Osteocyte (in vitro differentiated cells): Measurements from ENCODE around the gene ZNRF4. TPM values are rescaled to one million over a fixed set of nuclear protein-coding genes. Genes with fewer than 3 reads are reported as not detected.

Source experiments
- DNase-seq: peaks from one replicate; pipeline ENCODE4 v3.0.0; 2021; ENCODE audit warnings: mixed read lengths; ENCODE audit not compliant: unreplicated experiment; ENCODE audit errors: extremely low spot score
- H3K27ac Mint-ChIP-seq: one replicate; pipeline ENCODE4 v1.8.0; 2021; ENCODE audit warnings: mild to moderate bottlenecking, mixed read lengths; ENCODE audit not compliant: unreplicated experiment
- H3K27me3 Mint-ChIP-seq: one replicate; pipeline ENCODE4 v1.8.0; 2021; ENCODE audit warnings: mixed read lengths; ENCODE audit not compliant: unreplicated experiment
- H3K36me3 Mint-ChIP-seq: one replicate; pipeline ENCODE4 v1.8.0; 2021; ENCODE audit warnings: mixed read lengths; ENCODE audit not compliant: unreplicated experiment
- H3K4me1 Mint-ChIP-seq: one replicate; pipeline ENCODE4 v1.8.0; 2021; ENCODE audit warnings: mixed read lengths; ENCODE audit not compliant: unreplicated experiment
- H3K4me3 Mint-ChIP-seq: one replicate; pipeline ENCODE4 v1.8.0; 2021; ENCODE audit warnings: mild to moderate bottlenecking, moderate library complexity, mixed read lengths; ENCODE audit not compliant: unreplicated experiment
- H3K9me3 Mint-ChIP-seq: one replicate; pipeline ENCODE4 v1.8.0; 2021; ENCODE audit warnings: mixed read lengths; ENCODE audit not compliant: unreplicated experiment
- CTCF ChIP-seq: fragments of 200-600 bp; sonication (generic); IDR thresholded peaks from 2 replicates; pipeline ENCODE4 v1.5.0; 2021; ENCODE audit warnings: antibody characterized with exemption, mild to moderate bottlenecking, moderate library complexity
- total RNA-seq: library from RNA; stranded (reverse); gene quantifications from 2 replicates; pipeline ENCODE4 v1.2.1, GENCODE V29; 2021

The ZNRF4 gene
- total RNA-seq, 1 donor from 2014 or later, result not detected

- Mint-ChIP-seq H3K4me1 (peaks cover 2% of the 10 kb centered on the region), H3K27ac (no peak overlapping the region), H3K4me3 (no peak overlapping the region), H3K9me3 (peaks cover 13% of the 10 kb centered on the region), H3K27me3 (peaks cover 13% of the 10 kb centered on the region), H3K36me3 (no peaks in the 10 kb centered on the region)
- DNase-seq, result no peak
- no peak for TF ChIP-seq CTCF
Observed at GRCh38 chr19:5503598-5503997, 48.4 kb downstream of the ZNRF4 start.

GRCh38 chr19:5504114-5504513 is 48.9 kb downstream of the ZNRF4 start:
- Mint-ChIP-seq H3K9me3 (peaks cover 13% of the 10 kb centered on the region), H3K4me3 (no peak overlapping the region)
- DNase-seq, result no peak

More at GRCh38 chr19:5504114-5504513, 48.9 kb downstream of the ZNRF4 start:
- peaks cover 10% of the 10 kb centered on the region for H3K27me3 Mint-ChIP-seq
- peaks cover 2% of the 10 kb centered on the region for H3K4me1 Mint-ChIP-seq
- H3K27ac Mint-ChIP-seq, result no peak overlapping the region
- no peaks in the 10 kb centered on the region for H3K36me3 Mint-ChIP-seq
- no peak for TF ChIP-seq CTCF

Other genes starting within 250 kb of the ZNRF4 start
- 182 and 185 TPM in 2 replicates for gene PTPRS, start 114.6 kb upstream of the ZNRF4 start, total RNA-seq
- 13.5 and 16.4 TPM in 2 replicates for gene TINCR, start 112.5 kb downstream of the ZNRF4 start, total RNA-seq
- gene SAFB2, start 167.4 kb downstream of the ZNRF4 start, total RNA-seq, result 79.9 and 91.9 TPM in 2 replicates
- 88.2 and 97.1 TPM in 2 replicates for gene SAFB, start 167.7 kb downstream of the ZNRF4 start, total RNA-seq
- gene MICOS13, start 225.1 kb downstream of the ZNRF4 start, total RNA-seq, result 59.1 and 60.7 TPM in 2 replicates
- gene HSD11B1L, start 225.6 kb downstream of the ZNRF4 start, total RNA-seq, result 9.7 and 10.7 TPM in 2 replicates
- gene RPL36, start 234.9 kb downstream of the ZNRF4 start, total RNA-seq, result 716 and 728 TPM in 2 replicates